Loucy (cell line): Measurements from ENCODE around the gene NLGN1.
"Not testable (repeated sequence)": the region's sequence is repeated elsewhere in the genome, so short reads cannot be mapped to it uniquely, and the experiment has no call there.

ENCODE experiments used
- H2AFZ ChIP-seq: fragments of 200-600 bp; sonication (generic); 2 replicates; pipeline ENCODE4 v1.6.0; 2016; ENCODE audit warnings: antibody characterized with exemption, mild to moderate bottlenecking, low read length, moderate library complexity
- H3F3A ChIP-seq: fragments of 200-600 bp; 2 replicates; pipeline ENCODE4 v1.6.0; 2016; ENCODE audit warnings: antibody characterized with exemption, low read depth, mild to moderate bottlenecking
- H3K27me3 ChIP-seq: fragments of 200-600 bp; sonication (generic); 2 replicates; pipeline ENCODE4 v1.6.1; 2014; ENCODE audit warnings: low read length, mild to moderate bottlenecking; ENCODE audit not compliant: insufficient read depth, poor library complexity, severe bottlenecking
- H3K36me3 ChIP-seq: fragments of 200-600 bp; sonication (generic); 2 replicates; pipeline ENCODE4 v1.6.1; 2016; ENCODE audit warnings: low read length; ENCODE audit not compliant: insufficient read depth
- H3K4me1 ChIP-seq: fragments of 200-600 bp; sonication (generic); 2 replicates; pipeline ENCODE4 v1.5.1; 2014; ENCODE audit warnings: low read length, mild to moderate bottlenecking; ENCODE audit not compliant: insufficient read depth, poor library complexity, severe bottlenecking
- H3K4me2 ChIP-seq: fragments of 200-600 bp; sonication (generic); 2 replicates; pipeline ENCODE4 v1.6.0; 2014; ENCODE audit warnings: antibody characterized with exemption, low read length, low read depth, mild to moderate bottlenecking; ENCODE audit not compliant: poor library complexity, severe bottlenecking
- H3K4me3 ChIP-seq: fragments of 200-600 bp; sonication (generic); 2 replicates; pipeline ENCODE4 v1.5.1; 2014; ENCODE audit warnings: low read length, mild to moderate bottlenecking, mixed read lengths; ENCODE audit not compliant: poor library complexity, severe bottlenecking
- H3K79me2 ChIP-seq: fragments of 200-600 bp; sonication (generic); 2 replicates; pipeline ENCODE4 v1.6.1; 2014; ENCODE audit warnings: low read length; ENCODE audit not compliant: insufficient read depth
- H3K9ac ChIP-seq: fragments of 200-600 bp; sonication (generic); 2 replicates; pipeline ENCODE4 v1.6.0; 2014; ENCODE audit warnings: mild to moderate bottlenecking, low read depth, low read length, moderate library complexity; ENCODE audit not compliant: poor library complexity, severe bottlenecking
- H3K9me2 ChIP-seq: fragments of 200-600 bp; sonication (generic); replicated peaks from 2 replicates; pipeline ENCODE4 v1.6.1; 2016; ENCODE audit warnings: low read depth, low read length, mixed read lengths
- H3K9me3 ChIP-seq: fragments of 200-600 bp; sonication (generic); 2 replicates; pipeline ENCODE4 v1.6.1; 2014; ENCODE audit warnings: mild to moderate bottlenecking, antibody characterized with exemption, low read length, low read depth; ENCODE audit not compliant: insufficient read depth
- H4K20me1 ChIP-seq: fragments of 200-600 bp; sonication (generic); 2 replicates; pipeline ENCODE4 v1.6.0; 2014; ENCODE audit warnings: antibody characterized with exemption, low read length, mild to moderate bottlenecking; ENCODE audit not compliant: insufficient read depth, poor library complexity, severe bottlenecking
- EZH2phosphoT487 ChIP-seq: fragments of 200-600 bp; IDR thresholded peaks from 2 replicates; pipeline ENCODE4 v1.6.1; 2018; ENCODE audit warnings: antibody characterized with exemption, mild to moderate bottlenecking, moderate library complexity, borderline replicate concordance
- TF ChIP-seq, protein P1 (sequence below): fragments of 200-600 bp; sonication (generic); conservative IDR thresholded peaks from 2 replicates; pipeline ENCODE4 v1.5.1; 2014; ENCODE audit warnings: mild to moderate bottlenecking, antibody characterized with exemption, low read length

The NLGN1 gene

DNA sequence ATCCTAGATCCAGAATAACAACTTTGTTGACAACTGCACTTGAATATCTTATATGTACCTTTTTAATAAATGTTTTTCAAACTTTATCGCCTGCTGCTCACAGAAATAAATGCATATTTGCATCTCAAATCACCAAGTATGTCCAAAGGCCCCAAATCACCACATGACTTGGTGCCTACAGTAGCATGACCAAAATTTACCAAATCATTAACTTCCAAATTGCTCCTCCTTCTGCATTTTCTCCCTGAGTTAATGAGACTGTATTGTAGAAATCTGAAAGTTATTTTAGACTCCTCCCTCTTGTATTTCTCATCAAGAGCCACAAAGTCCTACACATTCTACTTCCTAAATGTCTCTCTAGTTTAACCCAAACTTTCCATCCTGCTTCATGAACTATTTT, 826.1 kb downstream of the NLGN1 start:
- Histone ChIP-seq H3K36me3 (no peaks in the 10 kb centered on the region), H4K20me1 (no peaks in the 10 kb centered on the region), H3K9ac (no peak overlapping the region), H3K79me2 (no peaks in the 10 kb centered on the region), H3F3A (no peaks in the 10 kb centered on the region), H2AFZ (no peak overlapping the region), H3K9me3 (no peaks in the 10 kb centered on the region), H3K9me2 (no peaks in the 10 kb centered on the region), H3K4me2 (no peak overlapping the region), H3K4me3 (no peak overlapping the region), H3K27me3 (no peaks in the 10 kb centered on the region), H3K4me1 (no peaks in the 10 kb centered on the region)
- no peak for TF ChIP-seq EZH2phosphoT487
- TF ChIP-seq, protein P1, sequence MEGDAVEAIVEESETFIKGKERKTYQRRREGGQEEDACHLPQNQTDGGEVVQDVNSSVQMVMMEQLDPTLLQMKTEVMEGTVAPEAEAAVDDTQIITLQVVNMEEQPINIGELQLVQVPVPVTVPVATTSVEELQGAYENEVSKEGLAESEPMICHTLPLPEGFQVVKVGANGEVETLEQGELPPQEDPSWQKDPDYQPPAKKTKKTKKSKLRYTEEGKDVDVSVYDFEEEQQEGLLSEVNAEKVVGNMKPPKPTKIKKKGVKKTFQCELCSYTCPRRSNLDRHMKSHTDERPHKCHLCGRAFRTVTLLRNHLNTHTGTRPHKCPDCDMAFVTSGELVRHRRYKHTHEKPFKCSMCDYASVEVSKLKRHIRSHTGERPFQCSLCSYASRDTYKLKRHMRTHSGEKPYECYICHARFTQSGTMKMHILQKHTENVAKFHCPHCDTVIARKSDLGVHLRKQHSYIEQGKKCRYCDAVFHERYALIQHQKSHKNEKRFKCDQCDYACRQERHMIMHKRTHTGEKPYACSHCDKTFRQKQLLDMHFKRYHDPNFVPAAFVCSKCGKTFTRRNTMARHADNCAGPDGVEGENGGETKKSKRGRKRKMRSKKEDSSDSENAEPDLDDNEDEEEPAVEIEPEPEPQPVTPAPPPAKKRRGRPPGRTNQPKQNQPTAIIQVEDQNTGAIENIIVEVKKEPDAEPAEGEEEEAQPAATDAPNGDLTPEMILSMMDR, result no peak

DNA sequence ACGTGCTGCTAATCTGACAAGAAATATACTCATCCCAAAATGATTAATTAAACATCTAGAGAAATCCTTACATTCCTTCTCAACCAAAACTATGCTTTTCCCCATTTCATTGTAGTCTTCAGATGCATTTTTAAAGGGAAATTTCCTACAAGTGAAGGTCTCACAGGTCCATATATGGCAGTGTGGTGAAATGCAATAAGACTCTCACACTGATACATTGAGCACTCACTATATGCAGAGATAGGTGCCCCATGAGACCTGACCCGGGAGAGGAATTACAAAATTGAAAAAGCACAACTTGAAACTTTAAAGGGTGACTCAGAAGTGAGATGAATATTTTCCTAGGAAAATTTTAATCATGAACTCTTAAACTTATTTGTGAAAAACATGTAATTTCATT, 832.4 kb downstream of the NLGN1 start:
- Histone ChIP-seq H3K9me3 (no peaks in the 10 kb centered on the region), H4K20me1 (no peaks in the 10 kb centered on the region), H3K27me3 (no peaks in the 10 kb centered on the region), H3K36me3 (no peaks in the 10 kb centered on the region), H3K4me1 (no peaks in the 10 kb centered on the region), H2AFZ (no peak overlapping the region), H3K4me3 (no peak overlapping the region), H3K9ac (no peak overlapping the region), H3K79me2 (no peaks in the 10 kb centered on the region), H3K9me2 (no peaks in the 10 kb centered on the region), H3K4me2 (no peak overlapping the region), H3F3A (no peaks in the 10 kb centered on the region)
- TF ChIP-seq, protein P1, result no peak
- TF ChIP-seq EZH2phosphoT487, result no peak

DNA sequence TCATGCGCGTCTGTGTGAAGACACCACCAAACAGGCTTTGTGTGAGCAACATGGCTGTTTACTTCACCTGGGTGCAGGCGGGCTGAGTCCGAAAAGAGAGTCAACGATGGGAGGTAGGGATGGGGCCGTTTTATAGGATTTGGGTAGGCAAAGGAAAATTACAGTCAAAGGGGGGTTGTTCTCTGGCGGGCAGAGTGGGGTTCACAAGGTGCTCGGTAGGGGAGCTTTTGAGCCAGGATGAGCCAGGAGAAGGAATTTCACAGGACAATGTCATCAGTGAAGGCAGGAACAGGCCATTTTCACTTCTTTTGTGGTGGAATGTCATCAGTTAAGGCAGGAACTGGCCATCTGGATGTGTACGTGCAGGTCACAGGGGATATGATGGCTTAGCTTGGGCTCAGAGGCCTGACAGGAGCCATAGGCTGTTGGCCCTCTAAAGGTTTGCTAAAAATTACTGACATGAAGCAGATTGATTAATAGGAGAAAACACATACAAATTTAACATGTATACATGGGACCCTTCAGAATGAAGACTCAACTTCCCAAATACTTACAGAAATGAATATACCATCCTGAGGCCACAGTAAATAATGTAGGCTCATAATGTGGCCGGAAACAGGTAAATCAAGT, 834.6 kb downstream of the NLGN1 start:
- not testable (repeated sequence) for H3K9me3 ChIP-seq, H3K9ac ChIP-seq, H3K27me3 ChIP-seq, H3K4me2 ChIP-seq, H3F3A ChIP-seq, H3K36me3 ChIP-seq, H3K4me1 ChIP-seq, H3K4me3 ChIP-seq, H3K79me2 ChIP-seq, H3K9me2 ChIP-seq, H2AFZ ChIP-seq, H4K20me1 ChIP-seq

DNA sequence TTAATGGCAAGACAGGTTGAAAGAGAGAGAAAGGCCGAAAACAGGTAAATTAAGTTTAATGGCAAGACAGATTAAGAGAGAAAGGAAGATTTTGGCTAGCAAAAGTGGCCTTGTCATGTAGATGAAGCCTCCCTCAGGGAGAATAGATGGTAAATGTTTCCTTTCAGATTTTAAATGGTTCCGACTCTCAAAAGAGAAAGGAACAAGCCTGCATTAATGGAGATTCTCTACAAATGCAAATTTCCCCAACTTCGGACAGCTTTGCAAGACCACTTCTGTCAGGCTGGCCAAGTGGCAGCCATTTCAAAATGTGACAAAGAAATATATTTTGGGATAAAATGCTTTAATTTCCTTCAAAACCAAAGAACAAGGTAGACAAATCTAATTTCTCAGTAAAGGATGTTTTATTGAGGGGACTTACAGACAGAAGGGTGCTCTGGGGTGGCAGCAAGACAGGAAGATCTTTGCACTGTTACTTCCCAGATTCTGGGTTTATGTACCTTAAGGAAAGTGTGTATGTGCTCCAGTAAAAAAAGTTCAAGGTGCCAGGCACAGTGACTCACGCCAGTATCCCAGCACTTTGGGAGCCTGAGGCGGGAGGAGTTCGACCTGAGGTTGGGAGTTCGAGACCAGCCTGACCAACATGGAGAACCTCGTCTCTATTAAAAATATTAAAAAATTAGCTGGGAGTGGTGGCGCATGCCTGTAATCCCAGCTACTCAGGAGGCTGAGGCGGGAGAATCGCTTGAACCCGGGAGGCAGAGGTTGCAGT, 835.3 kb downstream of the NLGN1 start:
- H3K4me3 ChIP-seq, result no peak overlapping the region
- no peaks in the 10 kb centered on the region for H3F3A ChIP-seq
- H3K9me2 ChIP-seq, result no peaks in the 10 kb centered on the region
- no peaks in the 10 kb centered on the region for H3K79me2 ChIP-seq
- H3K36me3 ChIP-seq, result no peaks in the 10 kb centered on the region
- no peak for TF ChIP-seq EZH2phosphoT487
- TF ChIP-seq, protein P1, result no peak
- H2AFZ ChIP-seq, result no peak overlapping the region
- no peak overlapping the region for H3K9ac ChIP-seq
- H4K20me1 ChIP-seq, result no peaks in the 10 kb centered on the region
- H3K9me3 ChIP-seq, result no peaks in the 10 kb centered on the region
- H3K27me3 ChIP-seq, result no peaks in the 10 kb centered on the region
- no peak overlapping the region for H3K4me2 ChIP-seq
- H3K4me1 ChIP-seq, result no peaks in the 10 kb centered on the region
